ENCODE results near the gene ELP4.

Gene ELP4

DNA sequence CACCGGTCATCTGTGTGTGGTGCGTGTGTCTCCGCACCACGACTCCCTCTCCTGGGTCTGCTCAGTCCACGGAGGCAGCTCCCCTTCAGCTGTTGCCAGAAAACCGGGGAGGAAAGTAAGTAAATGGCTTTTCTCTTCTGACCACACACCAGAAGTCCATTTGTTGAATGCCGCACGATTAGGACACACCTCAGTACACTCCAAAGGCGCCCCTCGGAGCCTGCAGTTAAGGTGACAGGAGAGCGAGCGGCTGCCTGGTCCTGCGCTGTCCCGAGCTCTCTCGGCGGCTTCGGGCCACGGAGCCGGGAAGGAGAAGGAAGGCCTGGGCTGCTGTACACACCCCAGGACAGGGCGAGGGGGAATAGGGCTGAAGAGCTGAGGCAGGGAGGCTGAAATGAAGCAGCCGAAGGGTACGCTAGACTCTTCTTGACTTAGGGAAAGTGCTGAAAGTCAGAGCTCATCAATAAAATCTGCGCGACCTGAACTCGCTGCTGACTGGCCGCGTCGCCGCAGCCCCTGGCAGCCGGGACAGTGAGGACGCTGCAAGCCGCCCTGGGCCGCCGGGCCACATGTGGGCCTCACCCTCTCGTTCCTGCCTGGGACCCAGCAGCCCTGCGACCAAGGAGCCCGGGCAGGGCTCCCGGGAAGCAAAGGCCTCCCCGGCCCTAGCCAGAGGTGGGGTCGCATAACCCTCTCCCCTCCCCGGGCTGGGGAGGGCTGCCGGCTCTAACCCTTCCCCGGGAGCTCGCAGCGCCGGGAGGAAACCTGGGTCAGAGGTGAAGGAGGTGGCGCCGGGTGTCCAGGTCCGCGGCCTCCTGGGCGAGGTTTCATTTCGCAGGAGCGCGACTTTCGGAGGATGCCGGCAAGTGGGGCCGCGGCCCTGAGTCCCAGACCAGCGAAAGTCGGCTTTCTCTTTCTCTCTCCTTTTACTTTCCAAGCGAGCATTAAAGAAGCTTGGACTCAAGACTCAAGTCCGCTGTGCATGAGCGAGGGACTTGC lies 303.1 kb downstream of the ELP4 start:
- no peak for DNase-seq (ENCODE audit: low spot score)

DNA sequence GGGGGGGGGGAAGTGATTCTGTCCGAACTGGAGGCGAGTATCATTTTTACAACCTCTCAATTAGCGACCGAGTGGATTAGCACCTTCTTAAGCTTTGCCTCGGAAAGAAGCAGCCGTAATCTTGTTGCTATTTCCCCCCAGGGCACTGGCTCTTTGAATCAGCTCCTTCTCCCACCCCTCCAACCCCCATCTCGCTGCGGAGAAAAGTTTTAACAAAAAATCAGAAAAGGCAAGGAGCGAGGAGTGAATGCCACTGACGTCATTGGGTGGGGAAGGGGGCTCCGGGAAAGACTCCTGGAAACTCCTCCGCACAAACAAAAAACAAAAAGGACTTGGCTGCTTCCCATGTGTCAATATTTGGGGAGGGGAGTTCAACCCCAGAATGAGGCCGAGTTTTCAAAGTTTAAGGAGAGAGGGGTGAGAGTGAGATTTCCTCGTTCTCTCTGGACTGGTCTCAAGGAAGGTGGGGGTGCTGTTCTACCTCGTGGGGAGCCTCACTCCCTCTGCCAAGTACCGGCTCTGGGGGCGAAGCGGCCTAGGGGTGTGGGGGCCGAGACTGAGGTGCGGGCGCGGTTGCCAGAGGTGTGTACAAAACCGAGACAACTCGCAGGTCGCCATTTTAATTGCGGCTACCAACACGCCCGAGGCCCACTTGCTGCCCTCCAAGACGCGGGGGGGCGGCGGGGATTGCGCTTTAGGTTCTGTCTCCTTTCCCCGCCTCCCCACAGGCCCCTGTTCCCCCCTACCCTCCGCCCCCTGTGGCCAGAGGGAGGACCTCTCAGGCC lies 304.0 kb downstream of the ELP4 start:
- no peak for DNase-seq (ENCODE audit: low spot score)

DNA sequence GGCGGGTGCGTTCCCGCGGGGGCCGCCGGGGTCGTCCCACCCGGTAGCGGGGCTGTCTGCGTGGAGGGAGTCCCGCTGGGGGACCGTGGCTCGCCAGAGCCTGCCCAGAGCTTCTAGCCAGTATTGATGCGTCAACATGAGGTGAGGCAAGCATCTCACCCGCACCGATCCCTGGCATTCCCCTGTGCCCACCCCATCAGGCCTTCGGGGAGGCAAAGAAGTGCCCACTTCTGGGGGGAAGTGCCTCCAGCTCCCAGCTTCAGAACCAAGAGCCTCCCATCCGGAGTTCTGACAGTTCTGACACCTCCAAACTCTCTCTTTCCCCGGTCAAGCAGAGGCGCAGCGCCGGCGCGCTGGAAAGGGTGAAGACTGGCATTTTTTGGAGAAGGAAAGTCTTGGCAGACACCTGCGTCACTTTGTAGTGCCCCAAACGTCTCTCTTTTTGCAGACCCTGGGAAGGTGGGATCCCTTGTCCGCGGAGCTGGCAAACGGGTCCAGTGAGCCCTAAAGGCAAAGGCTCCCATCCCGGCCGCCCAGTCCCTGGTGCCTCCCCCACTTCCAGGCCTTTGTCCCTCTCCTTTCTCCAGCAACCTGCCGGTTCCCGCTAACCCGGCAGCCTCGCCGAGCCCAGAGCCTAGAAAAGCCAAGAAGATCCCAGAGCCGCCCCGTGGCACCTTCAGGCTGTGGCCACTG lies 304.8 kb downstream of the ELP4 start:
- DNase-seq (ENCODE audit: low spot score), result no peak

DNA sequence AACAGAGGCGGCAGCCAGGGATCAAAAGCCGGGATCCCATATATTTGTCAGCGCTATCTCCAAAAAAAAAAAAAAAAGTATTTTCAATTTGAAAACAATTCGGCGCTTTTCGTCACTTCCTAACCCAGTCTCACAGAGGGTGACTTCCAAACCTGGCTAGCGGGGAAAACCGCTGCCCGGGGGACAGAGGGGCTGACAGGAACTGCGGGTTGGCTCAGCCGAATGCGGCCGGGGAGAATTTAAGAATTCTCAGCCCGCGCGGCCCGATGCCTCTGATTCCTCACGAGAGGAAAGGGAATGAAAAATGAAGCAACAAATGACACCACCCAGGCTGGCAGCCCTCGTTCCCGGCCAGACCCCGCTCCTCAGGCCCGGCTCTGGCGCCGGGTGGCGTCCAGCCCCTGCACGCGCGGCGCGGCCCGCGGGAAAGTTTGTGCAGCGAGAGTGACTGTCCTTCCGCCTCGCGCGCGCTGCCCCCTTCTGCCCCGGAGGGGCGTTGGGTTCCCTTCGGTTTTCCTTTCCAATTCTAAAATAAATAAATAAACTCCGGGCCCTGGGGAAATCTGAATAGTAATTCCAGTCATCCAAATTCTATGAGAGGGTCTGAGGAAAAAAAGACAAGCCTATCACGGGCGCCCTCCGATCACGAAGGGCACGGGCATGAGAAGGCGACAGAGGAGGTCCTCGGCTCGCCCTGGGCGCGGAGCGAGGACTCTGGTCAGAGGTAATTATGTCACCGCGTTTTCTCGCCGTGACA lies 306.3 kb downstream of the ELP4 start:
- no peak for DNase-seq (ENCODE audit: low spot score)

DNA sequence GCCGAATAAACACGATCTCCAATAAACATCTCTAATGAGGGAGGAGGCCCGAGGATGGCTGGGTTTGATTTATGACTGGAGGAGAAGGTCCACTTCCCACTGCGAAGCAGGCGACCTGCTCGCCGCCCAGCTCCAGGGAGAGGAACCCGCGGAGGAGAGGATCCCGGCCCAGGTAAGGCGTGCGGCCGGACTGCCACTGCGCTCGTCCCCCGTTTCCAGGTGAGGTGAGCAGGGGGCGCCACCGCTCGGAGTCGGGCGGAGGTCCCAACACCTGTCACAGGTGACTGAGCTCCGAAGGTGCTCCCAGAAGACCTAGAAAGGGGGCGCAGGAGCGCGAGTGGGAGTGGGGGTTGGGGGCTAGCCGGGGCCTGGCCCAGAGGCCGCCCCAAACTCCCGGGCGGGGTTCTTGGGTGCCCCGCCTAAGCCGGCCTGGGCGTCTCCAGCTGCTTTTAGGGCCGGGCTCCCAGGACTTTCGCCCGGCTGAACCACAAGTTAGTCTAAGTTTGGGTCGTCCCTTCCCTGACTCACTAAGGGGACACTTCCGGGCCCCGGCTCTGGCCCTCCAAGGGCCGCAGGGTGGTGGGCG lies 307.0 kb downstream of the ELP4 start:
- no peak for DNase-seq (ENCODE audit: low spot score)

DNA sequence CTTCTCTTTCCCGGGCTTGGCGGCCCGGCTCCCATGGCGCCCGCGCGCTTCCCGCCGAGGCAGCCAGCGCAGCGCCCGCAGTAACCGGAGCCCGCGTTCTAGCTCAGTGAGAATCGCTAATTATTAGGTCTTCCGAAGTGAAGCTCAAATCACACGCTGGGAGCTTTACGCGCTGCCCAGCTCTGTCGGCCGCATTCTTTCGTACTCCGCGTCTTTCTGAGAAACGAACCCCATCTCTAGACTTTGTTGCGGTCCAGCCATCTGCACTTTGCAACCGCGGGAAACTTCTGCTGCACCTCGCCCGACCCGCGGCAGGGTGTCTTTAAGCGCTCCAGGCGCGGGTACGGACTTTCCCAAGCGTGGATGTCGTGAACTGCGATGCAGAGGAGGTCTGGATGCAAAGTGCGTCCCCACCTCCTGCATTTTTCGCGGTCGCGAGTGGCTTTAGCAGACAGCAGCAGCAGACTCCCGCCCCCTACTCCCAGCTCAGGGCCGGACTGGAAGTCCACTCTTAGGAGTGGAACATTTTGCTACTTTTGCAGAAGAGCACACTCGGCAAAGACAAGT lies 307.6 kb downstream of the ELP4 start:
- no peak for DNase-seq (ENCODE audit: low spot score)

DNA sequence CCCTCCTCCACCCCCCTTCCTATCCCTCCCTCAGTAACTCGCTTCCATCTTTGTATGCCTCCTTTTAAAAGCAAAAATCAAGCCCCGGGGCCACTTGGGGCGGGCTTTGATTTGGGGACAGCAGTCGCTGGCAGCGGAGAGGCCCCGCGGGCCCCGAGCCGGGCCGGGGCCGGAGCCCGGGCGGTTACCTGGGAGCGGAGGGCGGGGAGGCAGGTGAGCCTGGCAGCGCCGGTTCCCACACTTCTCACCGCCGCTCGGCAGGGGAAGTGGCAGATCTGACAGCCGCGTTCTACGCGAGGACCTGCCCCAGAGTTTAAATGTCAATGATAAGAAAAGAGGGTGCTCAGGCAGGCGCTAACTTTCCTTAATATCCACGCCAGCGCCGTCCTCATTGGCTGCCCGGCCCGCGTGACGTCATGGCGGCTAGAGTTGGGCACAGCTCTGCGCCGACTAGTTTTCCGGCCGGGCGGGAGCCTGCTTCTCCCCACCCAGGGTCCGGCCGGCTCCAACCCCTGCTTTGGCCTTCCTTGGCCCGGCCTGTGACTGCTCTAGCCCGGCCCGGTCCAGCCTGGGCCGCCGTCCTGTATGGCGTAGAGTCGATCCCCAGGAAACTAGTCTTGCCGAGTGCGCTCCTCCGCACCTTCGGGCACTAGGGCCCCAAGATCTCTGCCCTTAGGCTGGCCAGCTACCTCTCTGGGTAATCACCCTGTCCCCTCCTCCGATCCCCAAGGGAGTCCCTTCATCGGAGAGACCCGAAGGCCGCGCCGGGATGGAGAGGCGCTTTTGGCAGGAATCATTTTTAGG lies 308.3 kb downstream of the ELP4 start:
- no peak for DNase-seq (ENCODE audit: low spot score)

DNA sequence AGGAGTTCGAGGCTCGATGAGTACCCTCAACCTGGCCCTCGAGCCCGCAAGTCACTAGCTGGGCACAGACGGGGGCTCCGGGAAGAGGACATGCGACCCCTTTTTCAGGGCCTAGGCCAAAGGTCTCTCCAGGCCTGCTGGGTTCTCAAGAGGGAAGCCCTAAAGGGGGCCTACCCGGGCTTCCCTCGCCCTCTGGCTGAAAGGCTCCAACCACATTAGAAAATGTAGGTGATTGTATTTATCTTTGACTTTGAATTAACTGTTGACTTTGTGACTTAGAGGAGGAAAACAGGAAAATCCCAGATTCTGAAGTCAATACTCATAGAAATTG lies 308.8 kb downstream of the ELP4 start:
- DNase-seq (ENCODE audit: low spot score), result no peak

DNA sequence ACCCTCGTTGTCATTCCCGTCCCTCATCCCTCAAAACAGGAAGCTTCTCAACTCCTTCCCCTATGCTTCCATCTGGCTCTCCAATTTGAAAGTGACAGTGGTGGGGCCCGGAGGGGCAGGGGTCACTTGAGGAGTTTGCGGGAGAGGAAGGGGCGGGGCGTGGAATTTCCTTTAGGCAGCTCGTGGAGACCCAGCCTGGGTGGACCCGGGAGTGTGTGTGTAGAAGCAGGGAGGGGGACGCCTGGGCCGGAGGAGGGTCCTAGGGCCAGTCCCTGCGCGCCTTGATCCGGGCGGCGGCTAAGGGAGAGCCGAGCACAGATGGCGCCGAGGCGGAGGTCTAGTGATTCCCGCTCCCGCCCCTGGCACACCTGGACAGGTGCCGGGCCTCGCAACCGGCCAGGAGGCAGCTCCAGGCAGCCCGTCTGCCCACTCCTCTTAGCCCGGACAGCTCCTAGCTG lies 309.3 kb downstream of the ELP4 start:
- no peak for DNase-seq (ENCODE audit: low spot score)

DNA sequence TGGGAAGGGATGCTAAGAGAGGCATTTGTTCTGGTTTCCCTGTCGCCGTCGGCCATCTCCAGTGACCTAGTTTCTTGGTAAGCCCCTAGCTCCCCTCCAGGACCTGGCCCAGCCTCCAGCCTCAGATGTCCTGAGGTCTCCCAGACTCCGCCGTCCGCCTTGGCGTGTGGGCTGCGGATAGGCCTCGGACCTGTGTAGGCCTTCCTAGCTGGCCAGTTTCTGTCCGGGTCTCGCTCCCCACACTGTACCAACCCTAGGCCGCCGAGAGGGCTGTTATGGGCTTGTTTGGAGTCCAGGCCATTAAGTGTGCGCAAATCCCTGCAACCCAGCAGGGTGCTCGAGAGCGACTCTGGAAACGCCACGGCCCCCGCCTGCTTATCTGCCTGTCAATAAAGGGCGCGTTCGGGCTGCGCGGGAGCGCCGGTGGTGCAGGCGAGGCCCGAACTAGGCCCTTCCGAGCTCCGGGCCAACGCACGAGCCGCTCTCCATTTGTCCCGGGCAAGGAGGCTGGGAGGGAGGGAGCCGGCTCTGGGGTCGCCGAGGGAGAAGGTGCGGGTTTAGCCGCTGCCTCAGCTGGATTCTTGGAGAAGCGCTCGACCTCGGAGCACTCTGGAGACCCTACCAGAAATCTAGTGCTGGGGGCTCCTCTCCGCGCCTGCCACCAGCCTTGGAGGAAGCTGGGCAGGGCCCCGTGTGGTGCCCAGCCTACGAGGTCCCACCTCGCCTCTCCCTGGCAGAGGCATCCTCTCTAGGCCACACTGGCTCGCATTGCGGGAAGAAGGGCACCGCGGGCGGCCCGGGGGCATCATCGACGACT lies 310.3 kb downstream of the ELP4 start:
- no peak for DNase-seq (ENCODE audit: low spot score)

DNA sequence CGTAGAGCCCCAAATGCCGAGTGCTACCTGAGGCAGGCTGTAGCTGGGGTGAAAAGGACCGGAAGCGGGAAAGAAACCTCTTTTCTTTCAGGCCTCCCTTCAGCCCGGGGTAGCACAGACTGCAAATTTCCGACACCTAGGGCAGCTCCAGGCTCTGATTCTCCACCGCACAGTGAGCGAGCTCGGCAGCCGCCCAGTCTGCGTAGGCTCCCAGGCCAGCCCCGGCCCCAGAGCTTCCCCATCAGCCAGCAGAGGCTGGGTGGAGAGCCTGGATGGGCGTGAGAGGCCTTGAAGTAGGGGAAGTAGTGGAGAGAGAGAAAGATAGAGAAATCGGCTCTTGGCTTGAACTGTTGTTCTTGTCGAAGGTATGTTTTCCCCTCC lies 310.9 kb downstream of the ELP4 start:
- no peak for DNase-seq (ENCODE audit: low spot score)

DNA sequence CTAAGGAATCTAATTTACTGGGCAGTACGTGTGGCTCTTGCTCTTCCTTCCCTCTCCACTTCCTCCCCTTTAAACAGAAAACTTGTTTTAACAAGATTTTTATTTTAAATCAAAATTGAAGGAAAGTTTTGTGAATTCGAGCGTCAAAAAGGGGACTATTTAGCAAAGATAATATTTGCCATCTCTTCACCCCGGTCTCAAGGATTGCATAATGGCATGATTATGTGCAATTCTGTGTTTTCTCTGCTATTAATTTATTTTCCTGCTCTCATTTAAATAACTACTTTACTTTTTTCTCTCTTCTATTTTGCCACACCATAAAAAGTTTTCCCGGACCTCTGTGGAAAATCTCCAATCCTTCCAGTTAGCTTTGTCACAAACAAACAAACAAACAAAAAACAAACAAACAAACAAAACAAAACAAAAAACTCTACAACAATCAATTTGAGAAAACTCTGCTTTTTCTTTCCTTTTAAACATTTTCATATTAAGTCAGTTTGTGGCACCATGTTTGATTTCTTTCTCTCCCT lies 311.7 kb downstream of the ELP4 start:
- DNase-seq (ENCODE audit: low spot score), result no peak

DNA sequence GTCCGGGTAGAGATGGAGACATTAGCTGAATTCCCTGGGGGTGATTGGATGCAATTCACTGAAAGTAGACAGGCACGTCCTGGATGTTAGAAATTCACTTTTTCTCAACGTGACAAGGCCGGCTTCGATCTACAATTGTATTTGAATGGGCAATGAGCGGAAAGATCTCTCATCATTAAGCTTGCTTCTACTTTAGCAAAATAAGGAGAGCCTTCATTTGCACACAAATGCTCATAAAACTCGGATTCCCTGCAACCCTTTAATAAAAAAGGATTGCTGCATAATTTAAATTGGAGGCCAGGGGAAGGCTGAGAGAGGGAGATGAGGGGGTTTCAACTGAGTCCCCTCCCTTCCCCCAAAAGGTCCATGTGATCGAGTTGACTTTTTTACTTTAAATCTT lies 312.2 kb downstream of the ELP4 start:
- DNase-seq (ENCODE audit: low spot score), result no peak

DNA sequence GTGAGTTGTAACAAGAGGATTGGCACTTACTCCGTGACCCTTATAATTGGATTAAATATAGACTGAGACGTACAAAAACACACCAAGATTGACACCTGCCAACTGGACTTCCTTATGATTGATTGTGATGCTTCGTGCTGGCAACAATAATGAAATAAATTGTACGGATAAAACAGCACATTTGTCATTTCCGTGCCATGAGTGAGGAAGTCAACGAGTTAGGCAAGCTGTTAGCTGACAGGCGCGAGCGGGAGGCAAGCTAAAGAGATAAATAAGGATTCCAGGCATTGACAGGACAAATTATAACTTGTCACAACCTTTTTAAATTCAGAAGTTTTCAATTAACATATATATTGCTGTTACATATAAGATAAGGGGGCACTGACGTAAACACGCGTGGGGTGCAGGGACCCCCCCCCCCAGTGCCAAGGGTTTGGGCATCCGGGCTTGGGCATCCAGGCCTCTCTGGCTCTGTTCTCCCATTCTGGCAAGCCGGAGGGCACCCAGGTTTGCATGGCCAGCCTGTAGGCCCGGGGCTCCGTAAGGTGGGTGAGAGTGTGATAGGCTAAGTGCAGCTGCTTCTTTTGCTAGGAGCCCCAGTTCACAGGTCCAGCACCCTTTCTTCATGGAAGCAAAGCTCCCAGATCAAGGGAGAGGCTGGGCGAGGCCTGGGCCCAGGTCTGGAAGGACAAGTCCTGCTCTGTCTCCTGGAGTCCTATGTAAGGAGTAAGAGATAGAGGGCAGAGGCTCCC lies 312.8 kb downstream of the ELP4 start:
- DNase-seq (ENCODE audit: low spot score), result no peak

DNA sequence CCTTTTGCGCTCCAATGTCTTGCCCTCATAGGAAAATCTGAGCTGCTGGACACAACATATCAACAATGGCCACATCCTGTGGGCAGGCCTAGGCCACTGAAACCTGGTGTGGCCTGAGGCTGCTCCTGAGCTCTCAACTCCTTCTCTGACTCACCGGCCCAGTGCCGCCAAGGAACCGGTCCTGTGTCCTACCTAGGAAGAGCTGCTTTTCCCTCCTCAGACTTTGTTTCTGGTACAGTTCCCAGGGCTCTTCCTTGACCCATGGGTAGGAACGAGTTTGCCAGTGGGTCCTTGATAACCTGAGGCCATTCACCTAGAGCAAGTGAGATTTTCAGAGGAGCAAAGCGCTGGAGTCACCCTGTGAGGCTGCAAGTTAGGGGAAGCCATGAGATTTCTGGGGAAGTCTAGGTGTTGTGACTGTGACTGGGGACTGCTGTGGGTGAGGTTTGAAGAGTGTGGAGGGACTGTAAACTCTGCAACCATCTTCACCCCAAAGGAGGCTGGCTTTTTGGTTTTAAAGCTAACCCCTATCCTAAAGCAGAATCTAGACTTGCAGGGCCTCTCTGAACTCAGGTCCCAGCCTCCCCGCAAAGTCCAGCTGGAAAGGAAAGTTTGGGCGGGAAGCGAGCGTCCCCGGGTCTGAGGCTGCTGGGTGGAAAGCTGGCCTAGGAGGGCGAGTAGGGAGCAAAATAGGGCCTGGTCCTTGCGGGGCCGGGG lies 313.5 kb downstream of the ELP4 start:
- no peak for DNase-seq (ENCODE audit: low spot score)

DNA sequence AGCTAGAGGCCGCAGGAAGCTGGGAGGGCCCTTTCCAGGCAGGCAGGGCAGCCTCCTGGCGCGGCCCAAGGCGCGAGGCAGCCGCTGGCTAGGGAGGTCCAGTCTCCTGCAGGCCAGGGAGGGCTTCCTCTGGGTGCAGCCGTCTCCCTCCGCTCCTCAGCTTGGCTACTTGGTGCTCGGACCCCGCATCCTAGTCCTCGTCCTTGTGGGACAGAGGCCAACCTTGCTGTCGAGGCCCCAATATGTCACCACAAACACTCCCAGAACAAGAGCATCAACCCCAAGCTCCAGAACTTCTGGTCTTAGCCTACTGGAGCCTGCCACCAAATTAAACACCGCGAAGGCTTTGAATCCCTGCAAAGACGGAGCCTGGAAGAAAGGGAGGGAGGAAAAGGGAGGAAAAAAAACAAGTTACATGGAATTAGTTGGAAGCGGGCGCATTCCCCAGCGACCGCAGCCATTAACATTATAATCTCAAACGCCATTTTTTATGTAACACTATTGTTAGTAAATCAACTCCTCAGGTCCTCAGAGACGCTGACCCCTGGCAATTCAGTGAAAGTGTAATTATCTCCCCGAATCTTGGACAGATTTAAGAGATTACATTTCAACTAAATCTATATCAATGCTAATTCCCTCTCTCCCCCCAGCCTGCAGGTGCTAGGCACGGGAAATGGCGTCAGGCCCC lies 314.2 kb downstream of the ELP4 start:
- DNase-seq (ENCODE audit: low spot score), result no peak

DNA sequence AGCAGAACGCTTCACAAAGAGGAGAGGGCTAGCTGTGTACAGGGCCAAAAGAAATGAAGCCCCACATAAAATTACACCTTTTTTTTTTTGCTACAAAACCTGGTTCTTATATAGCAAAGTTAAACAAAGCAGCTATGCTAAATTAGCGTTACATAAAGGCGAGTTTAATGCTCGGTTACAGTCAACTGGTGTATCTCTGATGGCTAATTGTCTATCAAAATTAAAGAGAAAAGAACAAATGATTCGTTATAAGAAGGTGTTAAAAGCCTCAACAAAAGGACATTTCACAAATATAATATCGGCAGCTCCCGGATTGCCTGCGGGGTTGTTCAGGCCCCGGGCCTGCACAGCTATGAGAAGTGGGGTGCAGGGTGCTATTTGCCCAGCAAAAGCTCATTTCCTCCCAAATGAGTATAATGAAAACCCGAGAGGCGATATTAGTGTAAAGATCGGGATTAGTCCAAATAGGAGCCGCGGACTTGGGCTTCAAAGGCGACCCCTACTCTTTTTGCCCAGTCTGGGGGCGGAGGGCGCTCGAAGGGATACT lies 314.8 kb downstream of the ELP4 start:
- DNase-seq (ENCODE audit: low spot score), result no peak
